Fibroblast of lung (primary cell): ENCODE data around the gene NHS. TPM values are rescaled to one million over a fixed set of nuclear protein-coding genes. Genes with fewer than 3 reads are reported as not detected.

ENCODE experiments used
- DNase-seq, 2 donors: peaks; one replicate each; pipeline versions ENCODE4 v3.0.0 to v3.0.0-alpha.2; 2010; ENCODE audit warnings: low read depth in 2 of 2
- H2AFZ ChIP-seq: 2 replicates; pipeline ENCODE4 v1.5.1; 2012; ENCODE audit warnings: low read length, control low read depth, inconsistent platforms
- H3K27ac ChIP-seq: 2 replicates; pipeline ENCODE4 v1.5.1; 2011; ENCODE audit warnings: low read length, control low read depth; ENCODE audit not compliant: insufficient read depth
- H3K27me3 ChIP-seq: 2 replicates; pipeline ENCODE4 v1.5.1; 2011; ENCODE audit warnings: mild to moderate bottlenecking, low read length; ENCODE audit not compliant: control insufficient read depth, insufficient read depth
- H3K36me3 ChIP-seq: 2 replicates; pipeline ENCODE4 v1.5.1; 2011; ENCODE audit warnings: low read length; ENCODE audit not compliant: control insufficient read depth, insufficient read depth
- H3K4me1 ChIP-seq: 2 replicates; pipeline ENCODE4 v1.5.1; 2011; ENCODE audit warnings: low read length; ENCODE audit not compliant: control insufficient read depth, insufficient read depth; ENCODE audit errors: extremely low read depth
- H3K4me2 ChIP-seq: 2 replicates; pipeline ENCODE4 v1.5.1; 2011; ENCODE audit warnings: low read length, control low read depth; ENCODE audit not compliant: insufficient read depth; ENCODE audit errors: extremely low read depth
- H3K4me3 ChIP-seq, 4 experiments: fragments of 200-600 bp in 1 of 4; sonication (generic) in 1 of 4; replicated peaks in 1 of 4; 2 replicates each; pipeline ENCODE4 v1.5.1; 2011 to 2016; ENCODE audit warnings: low read length in 4 of 4, low read depth in 3 of 4, mild to moderate bottlenecking in 3 of 4, control low read depth in 2 of 4, inconsistent platforms in 1 of 4, mixed read lengths in 1 of 4; ENCODE audit not compliant: insufficient read depth in 1 of 4; ENCODE audit errors: control extremely low read depth in 1 of 4
- H3K79me2 ChIP-seq: 2 replicates; pipeline ENCODE4 v1.5.1; 2012; ENCODE audit warnings: mild to moderate bottlenecking, low read length, inconsistent platforms; ENCODE audit not compliant: control insufficient read depth, insufficient read depth
- H3K9ac ChIP-seq: 2 replicates; pipeline ENCODE4 v1.5.1; 2011; ENCODE audit warnings: mild to moderate bottlenecking, low read length, control low read depth; ENCODE audit not compliant: insufficient read depth
- H3K9me3 ChIP-seq: 2 replicates; pipeline ENCODE4 v1.5.1; 2012; ENCODE audit warnings: low read depth, low read length; ENCODE audit not compliant: control insufficient read depth, insufficient read depth
- H4K20me1 ChIP-seq: 2 replicates; pipeline ENCODE4 v1.5.1; 2011; ENCODE audit warnings: low read length; ENCODE audit not compliant: control insufficient read depth, insufficient read depth; ENCODE audit errors: extremely low read depth
- CTCF ChIP-seq, 2 donors: IDR thresholded peaks in 1 of 2; conservative IDR thresholded peaks in 1 of 2; 1 replicate in 1 of 2; 2 replicates in 1 of 2; pipeline ENCODE4 v1.5.1; 2011 to 2012; ENCODE audit warnings: low read length in 2 of 2, control low read depth in 1 of 2, inconsistent platforms in 1 of 2, low read depth in 1 of 2, mild to moderate bottlenecking in 1 of 2
- EZH2 ChIP-seq: IDR thresholded peaks from 2 replicates; pipeline ENCODE4 v1.5.1; 2012; ENCODE audit warnings: low read length, control low read depth, mild to moderate bottlenecking; ENCODE audit errors: missing control alignments
- polyA plus RNA-seq, 2 donors: library from polyadenylated mRNA; depleted of rRNA in 1 of 2; stranded (reverse) in 1 of 2; unstranded in 1 of 2; fragments of >200 nt; gene quantifications; 2 replicates each; pipeline ENCODE4 v1.2.1, GENCODE V29; 2011 to 2012; ENCODE audit warnings: missing spikeins in 1 of 2
- total RNA-seq: library from RNA; depleted of rRNA; stranded (reverse); fragments of >200 nt; gene quantifications from 2 replicates; pipeline ENCODE4 v1.2.1, GENCODE V29; 2014

The NHS gene
- total and polyA plus RNA-seq, 2 donors (not counting 1 experiment from before 2014, with no cell fraction given): 1.4 to 3.8 TPM

- no peaks in the 10 kb centered on the region for H3K4me1 ChIP-seq
- TF ChIP-seq EZH2 (no peak), CTCF (conservative IDR thresholded peaks at IDR 0.05 in 1 of 2, IDR thresholded peaks at IDR 0.05 in 1 of 2; ENCODE audit: low read depth in 1 of 2, low read length in 2 of 2) (no peak)
Observed at GRCh38 chrX:17462881-17463280, 87.9 kb downstream of the NHS start.

GRCh38 chrX:17464194-17464593 is 89.2 kb downstream of the NHS start:
- TF ChIP-seq EZH2: no peak
- no peak for TF ChIP-seq CTCF (conservative IDR thresholded peaks at IDR 0.05 in 1 of 2, IDR thresholded peaks at IDR 0.05 in 1 of 2; ENCODE audit: low read depth in 1 of 2, low read length in 2 of 2)

More at GRCh38 chrX:17462881-17463280, 87.9 kb downstream of the NHS start:
- H3K36me3 ChIP-seq: no peaks in the 10 kb centered on the region
- no peak overlapping the region for H3K9ac ChIP-seq
- no peaks in the 10 kb centered on the region for H4K20me1 ChIP-seq
- H3K27ac ChIP-seq: no peak overlapping the region
- no peak overlapping the region for H2AFZ ChIP-seq
- DNase-seq: no peak
- H3K4me2 ChIP-seq: no peak overlapping the region
- no peak overlapping the region for H3K4me3 ChIP-seq
- H3K79me2 ChIP-seq: no peaks in the 10 kb centered on the region
- H3K9me3 ChIP-seq: no peaks in the 10 kb centered on the region
- no peaks in the 10 kb centered on the region for H3K27me3 ChIP-seq

GRCh38 chrX:17465201-17465600 is 90.2 kb downstream of the NHS start:
- DNase-seq: peak in 1 of 2 donors; percentile 35
- H2AFZ ChIP-seq: no peak overlapping the region
- H3K27me3 ChIP-seq: no peaks in the 10 kb centered on the region
- no peaks in the 10 kb centered on the region for H3K36me3 ChIP-seq
- no peaks in the 10 kb centered on the region for H4K20me1 ChIP-seq
- no peak overlapping the region for H3K4me3 ChIP-seq
- H3K27ac ChIP-seq: no peak overlapping the region
- no peak for TF ChIP-seq CTCF (conservative IDR thresholded peaks at IDR 0.05 in 1 of 2, IDR thresholded peaks at IDR 0.05 in 1 of 2; ENCODE audit: low read depth in 1 of 2, low read length in 2 of 2)
- no peak for TF ChIP-seq EZH2
- no peak overlapping the region for H3K4me2 ChIP-seq
- H3K9me3 ChIP-seq: no peaks in the 10 kb centered on the region
- no peaks in the 10 kb centered on the region for H3K4me1 ChIP-seq
- H3K9ac ChIP-seq: no peak overlapping the region
- no peaks in the 10 kb centered on the region for H3K79me2 ChIP-seq

More at GRCh38 chrX:17464194-17464593, 89.2 kb downstream of the NHS start:
- no peaks in the 10 kb centered on the region for H3K79me2 ChIP-seq
- H3K4me1 ChIP-seq: no peaks in the 10 kb centered on the region
- DNase-seq: peak in 1 of 2 donors; percentile 73
- no peak overlapping the region for H3K4me3 ChIP-seq
- H3K27ac ChIP-seq: no peak overlapping the region
- H3K27me3 ChIP-seq: no peaks in the 10 kb centered on the region
- no peaks in the 10 kb centered on the region for H3K36me3 ChIP-seq
- no peak overlapping the region for H2AFZ ChIP-seq
- H4K20me1 ChIP-seq: no peaks in the 10 kb centered on the region
- H3K4me2 ChIP-seq: no peak overlapping the region
- no peaks in the 10 kb centered on the region for H3K9me3 ChIP-seq
- no peak overlapping the region for H3K9ac ChIP-seq
